Liver (tissue), 3 donors: ENCODE data around the gene KCNK13.

Experiments
- EGR1 ChIP-seq, 2 donors: IDR thresholded peaks; 2 replicates each; pipeline ENCODE4 v1.6.1; 2016 to 2018; ENCODE audit warnings: antibody characterized with exemption in 2 of 2, low read depth in 2 of 2
- FOXA1 ChIP-seq: IDR thresholded peaks from 2 replicates; pipeline ENCODE4 v1.6.1; 2016; ENCODE audit warnings: antibody characterized with exemption
- GABPA ChIP-seq, 2 donors: IDR thresholded peaks in 1 of 2; conservative IDR thresholded peaks in 1 of 2; 2 replicates each; pipeline ENCODE4 v1.6.1; 2016; ENCODE audit warnings: antibody characterized with exemption in 2 of 2, mild to moderate bottlenecking in 1 of 2, moderate library complexity in 1 of 2
- NR2F2 ChIP-seq: IDR thresholded peaks from 2 replicates; pipeline ENCODE4 v1.6.1; 2016; ENCODE audit warnings: antibody characterized with exemption
- RAD21 ChIP-seq, 2 donors: IDR thresholded peaks; 2 replicates each; pipeline ENCODE4 v1.6.1; 2016; ENCODE audit warnings: antibody characterized with exemption in 2 of 2, mild to moderate bottlenecking in 2 of 2
- SP1 ChIP-seq: IDR thresholded peaks from 2 replicates; pipeline ENCODE4 v1.6.1; 2018; ENCODE audit warnings: antibody characterized with exemption, mild to moderate bottlenecking
- TAF1 ChIP-seq: conservative IDR thresholded peaks from 2 replicates; pipeline ENCODE4 v1.6.1; 2016; ENCODE audit warnings: antibody characterized with exemption, mild to moderate bottlenecking
- YY1 ChIP-seq: IDR thresholded peaks from 2 replicates; pipeline ENCODE4 v1.6.1; 2016; ENCODE audit warnings: antibody characterized with exemption, mild to moderate bottlenecking
- TF ChIP-seq, protein P1 (sequence below): IDR thresholded peaks from 2 replicates; pipeline ENCODE4 v1.6.1; 2016; ENCODE audit warnings: antibody characterized with exemption
- TF ChIP-seq, protein P2 (sequence below): fragments of 150-350 bp; IDR thresholded peaks from 2 replicates; pipeline ENCODE4 v1.5.1; 2017; ENCODE audit warnings: improper control_type of control experiment, low read depth, low read length; ENCODE audit not compliant: missing input control
- TF ChIP-seq, protein P3 (sequence below): IDR thresholded peaks from 2 replicates; pipeline ENCODE4 v1.6.1; 2016; ENCODE audit warnings: antibody characterized with exemption
- TF ChIP-seq, protein P4 (sequence below): IDR thresholded peaks from 2 replicates; pipeline ENCODE4 v1.6.1; 2016; ENCODE audit warnings: antibody characterized with exemption, mild to moderate bottlenecking
- TF ChIP-seq, protein P5 (sequence below): IDR thresholded peaks from 2 replicates; pipeline ENCODE4 v1.6.1; 2016; ENCODE audit warnings: antibody characterized with exemption
- donor health status: healthy.
- donor health status: healthy.

DNA sequence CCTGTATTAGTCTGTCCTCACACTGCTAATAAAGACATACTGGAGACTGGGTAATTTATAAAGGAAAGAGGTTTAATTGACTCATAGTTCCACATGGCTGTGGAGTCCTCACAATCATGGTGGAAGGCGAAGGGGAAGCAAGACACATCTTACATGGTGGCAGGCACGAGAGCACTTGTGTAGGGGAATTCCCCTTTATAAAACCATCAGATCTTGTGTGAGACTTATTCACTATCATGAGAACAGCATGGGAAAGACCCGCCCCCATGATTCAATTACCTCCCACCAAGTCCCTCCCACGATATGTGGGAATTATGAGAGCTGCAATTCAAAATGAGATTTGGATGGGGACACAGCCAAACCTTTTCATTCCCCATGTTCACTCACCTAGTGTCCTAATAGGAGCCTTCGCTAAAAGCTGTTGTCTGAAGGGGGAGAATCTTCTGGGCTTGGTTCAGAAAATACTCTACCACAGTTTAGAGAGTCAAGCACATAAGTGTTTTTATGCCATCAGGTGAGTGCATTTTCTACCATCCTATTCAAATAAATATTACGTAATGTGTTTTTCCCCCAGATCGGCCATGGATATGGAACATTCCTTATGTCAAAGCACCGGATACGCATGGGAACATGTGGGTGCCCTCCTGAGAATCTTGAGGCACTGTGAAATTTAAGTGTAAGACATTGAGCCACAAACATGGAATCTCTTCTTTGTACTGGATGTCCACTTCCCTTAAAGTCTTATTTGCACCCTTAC, 19.1 kb upstream of the KCNK13 start:
- TF ChIP-seq, protein P1, sequence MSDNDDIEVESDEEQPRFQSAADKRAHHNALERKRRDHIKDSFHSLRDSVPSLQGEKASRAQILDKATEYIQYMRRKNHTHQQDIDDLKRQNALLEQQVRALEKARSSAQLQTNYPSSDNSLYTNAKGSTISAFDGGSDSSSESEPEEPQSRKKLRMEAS, result no peak
- TF ChIP-seq, protein P2, sequence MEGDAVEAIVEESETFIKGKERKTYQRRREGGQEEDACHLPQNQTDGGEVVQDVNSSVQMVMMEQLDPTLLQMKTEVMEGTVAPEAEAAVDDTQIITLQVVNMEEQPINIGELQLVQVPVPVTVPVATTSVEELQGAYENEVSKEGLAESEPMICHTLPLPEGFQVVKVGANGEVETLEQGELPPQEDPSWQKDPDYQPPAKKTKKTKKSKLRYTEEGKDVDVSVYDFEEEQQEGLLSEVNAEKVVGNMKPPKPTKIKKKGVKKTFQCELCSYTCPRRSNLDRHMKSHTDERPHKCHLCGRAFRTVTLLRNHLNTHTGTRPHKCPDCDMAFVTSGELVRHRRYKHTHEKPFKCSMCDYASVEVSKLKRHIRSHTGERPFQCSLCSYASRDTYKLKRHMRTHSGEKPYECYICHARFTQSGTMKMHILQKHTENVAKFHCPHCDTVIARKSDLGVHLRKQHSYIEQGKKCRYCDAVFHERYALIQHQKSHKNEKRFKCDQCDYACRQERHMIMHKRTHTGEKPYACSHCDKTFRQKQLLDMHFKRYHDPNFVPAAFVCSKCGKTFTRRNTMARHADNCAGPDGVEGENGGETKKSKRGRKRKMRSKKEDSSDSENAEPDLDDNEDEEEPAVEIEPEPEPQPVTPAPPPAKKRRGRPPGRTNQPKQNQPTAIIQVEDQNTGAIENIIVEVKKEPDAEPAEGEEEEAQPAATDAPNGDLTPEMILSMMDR, result no peak
- TF ChIP-seq TAF1 (no peak), SP1 (no peak), RAD21 (IDR thresholded peaks at IDR 0.05) (no peak), EGR1 (IDR thresholded peaks at IDR 0.05; ENCODE audit: low read depth in 2 of 2) (no peak), NR2F2 (no peak), YY1 (no peak), FOXA1 (no peak), GABPA (IDR thresholded peaks at IDR 0.05 in 1 of 2, conservative IDR thresholded peaks at IDR 0.05 in 1 of 2) (no peak)
- TF ChIP-seq, protein P3, sequence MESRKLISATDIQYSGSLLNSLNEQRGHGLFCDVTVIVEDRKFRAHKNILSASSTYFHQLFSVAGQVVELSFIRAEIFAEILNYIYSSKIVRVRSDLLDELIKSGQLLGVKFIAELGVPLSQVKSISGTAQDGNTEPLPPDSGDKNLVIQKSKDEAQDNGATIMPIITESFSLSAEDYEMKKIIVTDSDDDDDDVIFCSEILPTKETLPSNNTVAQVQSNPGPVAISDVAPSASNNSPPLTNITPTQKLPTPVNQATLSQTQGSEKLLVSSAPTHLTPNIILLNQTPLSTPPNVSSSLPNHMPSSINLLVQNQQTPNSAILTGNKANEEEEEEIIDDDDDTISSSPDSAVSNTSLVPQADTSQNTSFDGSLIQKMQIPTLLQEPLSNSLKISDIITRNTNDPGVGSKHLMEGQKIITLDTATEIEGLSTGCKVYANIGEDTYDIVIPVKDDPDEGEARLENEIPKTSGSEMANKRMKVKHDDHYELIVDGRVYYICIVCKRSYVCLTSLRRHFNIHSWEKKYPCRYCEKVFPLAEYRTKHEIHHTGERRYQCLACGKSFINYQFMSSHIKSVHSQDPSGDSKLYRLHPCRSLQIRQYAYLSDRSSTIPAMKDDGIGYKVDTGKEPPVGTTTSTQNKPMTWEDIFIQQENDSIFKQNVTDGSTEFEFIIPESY, result no peak
- TF ChIP-seq, protein P4, sequence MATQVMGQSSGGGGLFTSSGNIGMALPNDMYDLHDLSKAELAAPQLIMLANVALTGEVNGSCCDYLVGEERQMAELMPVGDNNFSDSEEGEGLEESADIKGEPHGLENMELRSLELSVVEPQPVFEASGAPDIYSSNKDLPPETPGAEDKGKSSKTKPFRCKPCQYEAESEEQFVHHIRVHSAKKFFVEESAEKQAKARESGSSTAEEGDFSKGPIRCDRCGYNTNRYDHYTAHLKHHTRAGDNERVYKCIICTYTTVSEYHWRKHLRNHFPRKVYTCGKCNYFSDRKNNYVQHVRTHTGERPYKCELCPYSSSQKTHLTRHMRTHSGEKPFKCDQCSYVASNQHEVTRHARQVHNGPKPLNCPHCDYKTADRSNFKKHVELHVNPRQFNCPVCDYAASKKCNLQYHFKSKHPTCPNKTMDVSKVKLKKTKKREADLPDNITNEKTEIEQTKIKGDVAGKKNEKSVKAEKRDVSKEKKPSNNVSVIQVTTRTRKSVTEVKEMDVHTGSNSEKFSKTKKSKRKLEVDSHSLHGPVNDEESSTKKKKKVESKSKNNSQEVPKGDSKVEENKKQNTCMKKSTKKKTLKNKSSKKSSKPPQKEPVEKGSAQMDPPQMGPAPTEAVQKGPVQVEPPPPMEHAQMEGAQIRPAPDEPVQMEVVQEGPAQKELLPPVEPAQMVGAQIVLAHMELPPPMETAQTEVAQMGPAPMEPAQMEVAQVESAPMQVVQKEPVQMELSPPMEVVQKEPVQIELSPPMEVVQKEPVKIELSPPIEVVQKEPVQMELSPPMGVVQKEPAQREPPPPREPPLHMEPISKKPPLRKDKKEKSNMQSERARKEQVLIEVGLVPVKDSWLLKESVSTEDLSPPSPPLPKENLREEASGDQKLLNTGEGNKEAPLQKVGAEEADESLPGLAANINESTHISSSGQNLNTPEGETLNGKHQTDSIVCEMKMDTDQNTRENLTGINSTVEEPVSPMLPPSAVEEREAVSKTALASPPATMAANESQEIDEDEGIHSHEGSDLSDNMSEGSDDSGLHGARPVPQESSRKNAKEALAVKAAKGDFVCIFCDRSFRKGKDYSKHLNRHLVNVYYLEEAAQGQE, result no peak
- TF ChIP-seq, protein P5, sequence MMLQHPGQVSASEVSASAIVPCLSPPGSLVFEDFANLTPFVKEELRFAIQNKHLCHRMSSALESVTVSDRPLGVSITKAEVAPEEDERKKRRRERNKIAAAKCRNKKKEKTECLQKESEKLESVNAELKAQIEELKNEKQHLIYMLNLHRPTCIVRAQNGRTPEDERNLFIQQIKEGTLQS, result no peak
